ENCODE measurements around the gene STARD10.

GRCh38 chr11:72821920-72822799 lies 28.3 kb upstream of the STARD10 start:
- TF ChIP-seq TAF1 (IDR thresholded peaks at IDR 0.05; ENCODE audit: borderline replicate concordance, insufficient read depth, low read length) (no peak), POLR2AphosphoS5 (IDR thresholded peaks at IDR 0.05; ENCODE audit: low read depth, low read length) (peak; percentile 78), REST (IDR thresholded peaks at IDR 0.05; ENCODE audit: insufficient read depth in 1 of 2, low read depth in 2 of 2, low read length in 2 of 2) (no peak)

Data from PFSK-1 (cell line).